Kidney capillary endothelial cell (primary cell): ENCODE results near the gene OTOGL.

Source experiments
- DNase-seq: peaks from one replicate; pipeline ENCODE4 v3.0.0-alpha.2; 2018; ENCODE audit warnings: low spot score

Gene OTOGL

GRCh38 chr12:80364056-80364455 lies 264.7 kb downstream of the OTOGL start:
- no peak for DNase-seq

DNA sequence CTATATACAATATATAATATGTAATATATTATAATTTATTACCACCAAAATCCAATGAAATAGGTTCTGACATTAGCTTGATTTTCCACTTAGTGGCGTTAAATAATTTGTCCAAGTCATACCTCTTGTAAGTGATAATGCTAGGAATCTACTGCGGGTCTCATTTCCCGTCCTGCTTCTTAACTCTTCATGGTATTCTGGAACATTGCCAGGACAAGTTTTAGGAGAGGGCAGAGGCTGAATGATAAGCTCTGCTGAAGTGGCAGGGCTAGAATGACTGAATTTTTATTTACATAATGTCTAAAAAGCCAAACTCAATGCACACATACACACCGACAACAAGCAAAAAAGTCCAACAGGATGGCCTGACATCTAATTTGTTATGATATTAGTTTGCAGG lies 274.3 kb downstream of the OTOGL start:
- no peak for DNase-seq

DNA sequence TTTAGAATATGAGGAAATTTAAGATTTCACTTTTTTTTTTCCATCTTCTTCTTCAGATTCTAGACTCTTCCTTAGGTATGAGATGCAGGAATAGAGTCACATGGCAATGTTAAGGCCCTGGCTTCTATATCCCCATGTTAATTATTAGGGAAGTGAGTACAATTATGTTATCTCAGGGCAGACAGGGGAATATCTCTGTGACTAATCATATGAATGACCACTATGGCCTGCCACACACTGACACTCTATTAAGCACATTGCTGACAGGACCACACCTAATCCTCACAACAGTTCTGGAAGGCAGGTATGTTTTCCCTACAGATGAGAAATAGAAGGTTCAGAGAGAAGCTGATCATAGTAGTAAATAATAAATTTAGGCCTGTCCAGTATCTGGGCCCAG lies 275.3 kb downstream of the OTOGL start:
- DNase-seq, result no peak

DNA sequence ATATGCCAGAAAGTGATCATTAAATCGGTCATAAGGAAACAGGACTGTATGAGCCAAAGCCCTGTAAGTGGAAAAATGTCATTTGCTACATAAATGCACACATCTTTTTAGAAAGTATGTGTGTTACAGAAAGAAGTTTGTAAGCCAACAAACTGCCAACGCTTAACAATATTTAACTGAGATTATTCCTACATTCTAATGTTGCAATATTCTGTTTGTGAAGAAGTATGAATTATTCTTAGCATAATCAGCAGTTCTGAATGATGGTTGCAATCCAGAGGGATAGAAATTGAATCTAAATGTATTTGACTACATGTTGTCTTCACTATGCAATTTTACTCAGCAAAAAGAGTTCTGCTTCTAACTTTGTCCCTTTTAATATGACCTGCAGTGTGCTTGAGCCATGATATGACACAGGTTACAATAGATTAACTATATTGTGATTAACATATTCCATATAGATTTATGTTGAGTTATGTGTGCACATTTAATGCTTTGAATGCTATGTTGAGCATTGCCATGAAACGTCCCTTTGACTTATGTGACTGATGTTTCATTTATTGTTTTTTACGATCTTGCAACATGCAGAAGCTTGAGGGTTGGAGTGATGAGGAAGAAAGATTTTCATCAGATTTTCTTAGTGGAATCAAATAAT lies 277.9 kb downstream of the OTOGL start:
- DNase-seq, result no peak

GRCh38 chr12:80381121-80381520 lies 281.8 kb downstream of the OTOGL start:
- no peak for DNase-seq

GRCh38 chr12:80382254-80382653 lies 282.9 kb downstream of the OTOGL start:
- no peak for DNase-seq

DNA sequence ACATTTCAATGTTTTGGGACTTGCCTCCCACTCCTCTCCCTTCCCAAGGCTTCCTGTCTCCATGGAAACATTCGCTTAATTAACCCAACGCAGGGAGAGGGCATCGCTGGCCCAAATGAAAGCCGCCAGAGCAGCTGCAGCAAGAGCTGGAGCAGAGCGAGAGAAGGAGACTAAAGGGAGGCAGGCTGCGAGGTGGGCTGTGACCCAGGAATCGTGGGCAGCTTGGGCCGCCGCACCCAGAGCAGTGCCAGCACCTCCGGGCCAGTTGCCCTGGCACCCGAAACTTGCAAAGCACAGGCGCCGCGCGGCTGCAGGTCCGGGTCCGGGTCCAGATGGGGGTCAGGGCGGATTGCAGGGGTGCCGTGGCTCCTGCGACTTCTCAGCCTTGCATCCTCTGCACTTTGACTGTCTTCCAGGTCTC lies 301.2 kb downstream of the OTOGL start:
- DNase-seq, result no peak

GRCh38 chr12:80401191-80401590 lies 301.9 kb downstream of the OTOGL start:
- no peak for DNase-seq

GRCh38 chr12:80404629-80405028 lies 305.3 kb downstream of the OTOGL start:
- DNase-seq, result no peak

- no peak for DNase-seq
Observed at GRCh38 chr12:80406253-80406652, 306.9 kb downstream of the OTOGL start.

DNA sequence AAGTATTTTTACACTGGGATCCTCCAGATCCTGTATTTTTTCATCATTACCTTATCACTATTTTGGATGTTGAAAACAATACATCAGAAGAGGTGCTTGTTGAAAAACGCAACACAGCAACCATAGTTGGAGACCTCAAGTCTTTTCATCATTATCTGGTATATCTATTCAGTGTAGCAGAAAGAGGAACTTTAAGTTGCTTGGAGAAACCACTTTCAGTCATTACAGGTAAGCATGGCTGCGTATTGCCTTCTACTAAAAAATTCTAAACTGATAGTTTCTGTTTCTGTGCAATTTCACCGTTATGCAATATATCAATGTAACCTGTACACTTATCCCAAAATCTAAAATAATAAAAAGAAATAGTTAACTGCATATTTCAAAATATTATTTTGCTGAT lies 312.4 kb downstream of the OTOGL start:
- no peak for DNase-seq

GRCh38 chr12:80412343-80412953 lies 313.1 kb downstream of the OTOGL start:
- DNase-seq, result peak; percentile 48

- no peak for DNase-seq
Observed at GRCh38 chr12:80413462-80413861, 314.1 kb downstream of the OTOGL start.

DNA sequence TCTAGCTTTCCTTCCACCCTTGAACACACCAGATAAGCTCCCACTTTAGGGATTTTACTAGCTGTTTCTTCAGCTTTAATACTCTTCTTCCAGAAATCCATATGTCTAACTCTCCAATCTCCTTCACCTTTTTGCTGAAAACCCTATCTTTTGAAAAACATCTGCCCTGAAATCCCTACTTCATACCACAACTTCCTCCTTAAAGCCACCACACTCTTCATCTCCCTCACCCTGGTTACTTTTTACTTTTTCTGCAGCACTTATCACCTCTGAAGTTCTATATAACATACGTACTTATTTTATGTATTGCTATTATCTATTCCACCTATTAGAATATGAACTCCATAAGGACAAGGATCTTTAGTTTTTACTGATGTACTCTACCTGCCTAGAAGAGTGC lies 316.1 kb downstream of the OTOGL start:
- DNase-seq, result no peak

DNA sequence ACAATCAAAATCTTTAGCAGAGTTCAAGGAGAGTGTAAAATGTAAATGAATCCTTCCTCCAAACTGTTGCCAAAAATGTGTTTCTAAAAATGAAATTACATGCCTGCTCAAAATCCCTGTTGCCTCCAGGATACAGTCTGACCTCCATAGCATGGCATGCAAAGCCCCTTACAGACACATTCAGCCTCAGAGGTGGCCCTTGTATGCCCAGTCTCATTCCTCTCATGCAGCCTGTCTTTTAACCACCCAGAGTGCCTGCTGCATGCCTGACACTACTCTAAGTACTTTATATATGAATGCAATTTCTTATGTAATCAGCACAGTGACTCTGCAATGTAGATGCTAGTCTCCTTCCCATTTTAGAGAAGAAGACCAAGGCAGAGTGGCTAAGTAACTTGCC lies 320.3 kb downstream of the OTOGL start:
- DNase-seq, result no peak

- no peak for DNase-seq
Observed at GRCh38 chr12:80420075-80420474, 320.7 kb downstream of the OTOGL start.

DNA sequence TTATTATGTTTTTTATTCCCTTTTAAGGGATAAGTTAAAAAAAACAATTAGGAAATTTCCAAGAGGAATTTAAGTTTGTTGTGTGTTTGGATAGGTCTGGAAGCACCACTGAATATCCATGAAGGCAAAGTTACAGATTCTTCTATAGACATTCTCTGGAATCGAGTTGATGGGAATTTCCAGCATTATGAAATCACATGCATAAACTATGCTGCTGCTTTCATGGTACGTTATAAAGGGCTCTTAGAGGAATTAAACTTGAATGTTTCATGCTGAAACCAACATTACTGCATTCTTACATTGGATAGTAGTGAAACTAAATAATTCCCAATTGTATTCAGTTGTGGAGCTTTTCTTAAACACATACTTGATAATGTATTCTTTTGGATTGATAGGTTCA lies 323.2 kb downstream of the OTOGL start:
- DNase-seq, result no peak
